Subcutaneous adipose tissue (tissue), 4 donors: Measurements from ENCODE around the gene ZBTB32. TPM values are rescaled to one million over a fixed set of nuclear protein-coding genes. Genes with fewer than 3 reads are reported as not detected.

ENCODE experiments used
- total RNA-seq, 4 donors: library from RNA; depleted of rRNA; stranded (reverse); fragments of >200 nt; gene quantifications; one replicate each; pipeline ENCODE4 v1.1.0, GENCODE V29; 2016
- TF ChIP-seq, protein P1 (sequence below): fragments of 450-650 bp; IDR thresholded peaks from one replicate; pipeline ENCODE4 v1.5.1; 2016; ENCODE audit warnings: low read depth, mild to moderate bottlenecking, control low read depth, antibody characterized with exemption, moderate library complexity

ZBTB32 gene
- total RNA-seq, 4 donors from 2014 or later, result 0.33 TPM; not detected in 3

DNA sequence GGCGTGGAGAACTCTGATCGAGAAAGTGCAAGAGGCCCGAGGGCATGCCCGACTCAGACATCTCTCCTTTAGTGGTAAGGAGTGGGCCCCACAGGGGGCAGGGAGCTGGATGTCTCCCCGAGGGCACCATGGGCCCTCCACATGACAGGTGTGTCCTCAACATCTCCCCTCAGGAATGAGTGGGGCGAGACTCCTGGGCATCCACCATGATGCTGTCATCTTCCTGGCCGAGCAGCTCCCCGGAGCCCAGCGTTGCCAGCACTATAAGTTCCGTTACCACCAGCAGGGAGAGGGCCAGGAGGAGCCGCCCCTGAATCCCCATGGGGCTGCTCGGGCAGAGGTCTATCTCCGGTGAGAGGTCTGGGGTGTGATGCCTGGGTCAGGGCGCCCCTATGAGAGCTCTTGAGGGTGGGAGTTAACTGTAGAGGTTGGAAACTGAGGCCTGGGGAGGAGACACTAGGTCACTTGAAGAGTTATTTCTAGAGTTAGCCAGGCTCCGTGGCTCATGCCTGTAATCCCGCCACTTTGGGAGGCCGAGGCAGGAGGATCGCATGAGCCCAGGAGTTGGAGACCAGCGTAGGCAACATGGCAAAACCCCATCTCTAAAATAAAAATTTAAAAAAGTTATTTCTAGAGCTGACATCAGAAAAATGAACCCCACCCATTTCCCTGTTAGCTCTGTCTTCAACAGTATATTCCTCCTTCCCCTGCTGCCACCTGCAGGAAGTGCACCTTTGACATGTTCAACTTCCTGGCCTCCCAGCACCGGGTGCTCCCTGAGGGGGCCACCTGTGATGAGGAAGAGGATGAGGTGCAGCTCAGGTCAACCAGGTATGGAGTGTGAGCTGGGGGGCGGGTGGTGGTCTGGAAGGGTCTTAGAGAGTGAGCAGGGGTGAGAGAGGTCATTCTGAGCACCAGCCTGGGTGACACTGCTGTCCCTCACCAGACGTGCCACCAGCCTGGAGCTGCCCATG, 32.8 kb downstream of the ZBTB32 start:
- TF ChIP-seq, protein P1, sequence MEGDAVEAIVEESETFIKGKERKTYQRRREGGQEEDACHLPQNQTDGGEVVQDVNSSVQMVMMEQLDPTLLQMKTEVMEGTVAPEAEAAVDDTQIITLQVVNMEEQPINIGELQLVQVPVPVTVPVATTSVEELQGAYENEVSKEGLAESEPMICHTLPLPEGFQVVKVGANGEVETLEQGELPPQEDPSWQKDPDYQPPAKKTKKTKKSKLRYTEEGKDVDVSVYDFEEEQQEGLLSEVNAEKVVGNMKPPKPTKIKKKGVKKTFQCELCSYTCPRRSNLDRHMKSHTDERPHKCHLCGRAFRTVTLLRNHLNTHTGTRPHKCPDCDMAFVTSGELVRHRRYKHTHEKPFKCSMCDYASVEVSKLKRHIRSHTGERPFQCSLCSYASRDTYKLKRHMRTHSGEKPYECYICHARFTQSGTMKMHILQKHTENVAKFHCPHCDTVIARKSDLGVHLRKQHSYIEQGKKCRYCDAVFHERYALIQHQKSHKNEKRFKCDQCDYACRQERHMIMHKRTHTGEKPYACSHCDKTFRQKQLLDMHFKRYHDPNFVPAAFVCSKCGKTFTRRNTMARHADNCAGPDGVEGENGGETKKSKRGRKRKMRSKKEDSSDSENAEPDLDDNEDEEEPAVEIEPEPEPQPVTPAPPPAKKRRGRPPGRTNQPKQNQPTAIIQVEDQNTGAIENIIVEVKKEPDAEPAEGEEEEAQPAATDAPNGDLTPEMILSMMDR, result no peak

DNA sequence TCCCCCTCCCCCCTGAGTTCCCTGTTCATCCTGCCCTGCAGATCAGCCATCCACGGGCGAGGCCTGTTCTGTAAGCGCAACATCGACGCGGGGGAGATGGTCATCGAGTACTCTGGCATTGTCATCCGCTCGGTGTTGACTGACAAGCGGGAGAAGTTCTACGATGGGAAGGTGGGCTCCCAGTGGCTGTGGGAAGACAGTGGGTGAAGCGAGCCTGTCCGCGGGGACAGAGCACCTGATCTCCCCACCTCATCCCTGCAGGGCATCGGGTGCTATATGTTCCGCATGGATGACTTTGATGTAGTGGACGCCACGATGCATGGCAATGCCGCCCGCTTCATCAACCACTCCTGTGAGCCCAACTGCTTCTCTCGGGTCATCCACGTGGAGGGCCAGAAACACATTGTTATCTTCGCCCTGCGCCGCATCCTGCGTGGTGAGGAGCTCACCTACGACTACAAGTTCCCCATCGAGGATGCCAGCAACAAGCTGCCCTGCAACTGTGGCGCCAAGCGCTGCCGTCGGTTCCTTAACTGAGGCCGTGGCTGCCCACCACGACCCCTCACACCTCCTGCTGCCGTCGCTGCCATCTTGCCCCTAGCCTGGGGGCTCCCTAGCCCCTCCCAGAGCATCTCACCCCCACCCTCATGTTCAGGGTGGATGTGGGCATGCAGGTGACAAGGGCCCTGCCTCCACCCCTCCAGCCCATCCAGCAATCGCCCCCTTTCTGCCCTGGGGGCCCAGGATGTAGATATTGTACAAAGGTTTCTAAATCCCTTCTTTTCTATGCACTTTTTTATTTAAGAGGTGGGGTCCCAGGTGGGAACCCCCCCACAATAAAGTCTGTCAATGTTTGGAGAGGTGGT, 33.9 kb downstream of the ZBTB32 start:
- TF ChIP-seq, protein P1, result no peak

DNA sequence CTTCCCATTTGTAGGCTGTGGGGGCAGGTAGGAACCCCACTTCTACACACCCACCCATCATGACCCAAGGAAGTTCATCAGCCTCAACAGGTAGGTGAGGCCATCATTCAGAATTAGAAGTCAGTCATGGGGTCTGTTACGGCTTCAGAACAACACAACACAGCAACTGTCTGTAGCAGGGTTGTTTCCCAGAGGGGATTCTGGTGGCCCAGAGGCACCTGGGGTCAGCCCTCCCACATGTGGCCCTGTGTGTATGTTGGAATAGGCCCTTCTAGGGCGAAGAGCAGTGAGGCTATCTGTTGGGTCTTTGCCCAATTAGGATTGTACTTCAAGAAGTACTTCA, 34.5 kb downstream of the ZBTB32 start:
- TF ChIP-seq, protein P1, result no peak

DNA sequence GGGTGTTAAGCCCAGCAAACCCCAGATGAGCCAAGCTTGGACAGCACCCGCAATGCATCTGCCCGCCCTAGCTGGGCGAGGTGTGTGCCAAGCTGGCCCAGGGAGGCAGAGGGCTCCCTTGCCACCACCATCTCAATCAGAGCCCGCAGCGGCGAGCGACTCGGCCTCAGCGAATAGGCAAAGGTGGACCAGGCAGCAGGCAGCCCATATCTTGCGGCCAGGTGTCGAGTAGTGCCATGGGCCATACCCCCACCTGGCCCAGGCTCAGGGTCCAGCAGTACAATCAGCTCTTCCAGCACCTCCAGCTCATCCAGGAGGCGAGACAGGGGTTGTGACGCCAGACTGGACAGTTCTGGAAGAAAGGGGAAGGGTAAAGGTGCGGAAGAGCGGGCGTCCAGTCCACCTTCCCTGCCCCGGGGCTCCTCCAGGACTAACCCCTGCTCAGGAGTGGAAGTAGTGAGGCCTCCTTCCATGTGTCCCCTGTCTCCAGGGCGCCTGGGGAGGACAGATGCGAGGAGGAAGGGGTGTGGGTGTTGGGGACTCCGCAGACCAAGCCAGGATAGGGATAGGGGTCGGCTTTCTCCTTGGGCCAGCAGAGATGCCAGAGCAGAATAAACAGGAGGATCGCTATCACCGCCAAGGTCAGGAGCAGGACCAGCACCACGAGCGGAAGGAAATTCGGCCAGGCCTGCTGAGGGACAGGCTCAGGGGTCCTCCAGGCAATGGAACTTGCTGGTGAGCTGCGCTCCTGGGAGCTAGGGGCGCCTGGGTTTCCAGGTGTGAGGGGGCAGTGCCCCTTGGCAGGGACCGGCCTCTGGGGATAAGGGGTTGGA, 35.1 kb downstream of the ZBTB32 start:
- TF ChIP-seq, protein P1, result no peak

DNA sequence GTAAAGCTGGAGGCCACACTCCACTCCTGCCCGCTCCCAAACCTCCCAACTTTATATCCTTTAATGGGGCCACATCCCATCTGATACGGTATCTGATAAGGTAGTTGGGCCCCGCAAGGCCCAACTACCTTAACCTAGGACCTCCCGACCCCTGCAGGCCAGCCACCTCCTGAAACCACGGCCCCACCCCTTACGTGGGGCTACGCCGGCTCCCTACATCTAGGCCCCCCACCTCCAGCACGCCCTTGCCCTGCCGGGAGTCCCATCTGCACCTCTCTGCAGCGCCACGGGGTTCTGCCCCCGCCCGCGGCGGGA, 35.7 kb downstream of the ZBTB32 start:
- TF ChIP-seq, protein P1, result no peak

DNA sequence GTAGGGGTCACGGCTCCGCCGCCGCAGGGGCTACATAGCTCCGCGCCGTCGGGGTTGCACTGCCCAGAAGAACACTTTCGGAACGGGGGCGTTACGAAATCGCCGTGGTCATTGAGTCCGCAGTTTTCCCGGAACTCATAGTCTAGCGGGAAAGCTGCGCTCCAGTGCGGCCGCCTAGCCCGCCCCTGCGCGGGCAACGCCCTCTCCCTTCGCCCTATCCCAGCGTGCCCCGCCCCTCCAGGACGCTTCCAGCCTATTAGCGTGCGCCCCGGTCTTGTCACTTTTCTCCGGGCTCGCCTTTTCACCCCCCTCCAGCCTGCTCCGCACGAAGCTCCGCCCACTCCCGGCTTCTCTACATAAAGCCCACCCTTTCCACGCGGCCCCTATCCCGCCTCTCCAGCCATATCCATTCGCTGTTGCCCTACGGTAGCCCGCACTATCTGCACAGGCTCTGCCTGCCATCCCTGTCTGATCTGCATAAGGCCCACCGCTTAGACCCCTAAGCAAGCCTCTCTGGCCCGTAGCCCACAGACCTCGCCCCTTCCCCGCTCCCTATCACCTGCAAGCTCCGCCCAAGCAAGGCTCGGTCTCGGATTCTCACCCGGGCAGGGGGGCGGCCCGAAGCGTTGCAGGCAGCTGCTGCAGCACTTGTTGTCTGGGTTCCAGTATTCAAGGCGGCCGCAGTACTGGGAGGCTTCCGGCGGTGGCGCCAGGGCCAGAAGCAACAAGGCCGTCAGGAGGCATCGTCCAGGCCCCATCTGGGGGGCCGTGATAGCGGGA, 36.3 kb downstream of the ZBTB32 start:
- TF ChIP-seq, protein P1, result no peak
